SK-N-MC (cell line): ENCODE measurements around the gene LRIT3.

ENCODE experiments used
- EZH2 ChIP-seq: fragments of 200-600 bp; sonication (generic); IDR thresholded peaks from one replicate; pipeline ENCODE4 v1.6.1; 2017; ENCODE audit warnings: antibody characterized with exemption
- POLR2AphosphoS5 ChIP-seq: IDR thresholded peaks from 2 replicates; pipeline ENCODE4 v1.6.1; 2012; ENCODE audit warnings: mild to moderate bottlenecking, low read depth, low read length, borderline replicate concordance

DNA sequence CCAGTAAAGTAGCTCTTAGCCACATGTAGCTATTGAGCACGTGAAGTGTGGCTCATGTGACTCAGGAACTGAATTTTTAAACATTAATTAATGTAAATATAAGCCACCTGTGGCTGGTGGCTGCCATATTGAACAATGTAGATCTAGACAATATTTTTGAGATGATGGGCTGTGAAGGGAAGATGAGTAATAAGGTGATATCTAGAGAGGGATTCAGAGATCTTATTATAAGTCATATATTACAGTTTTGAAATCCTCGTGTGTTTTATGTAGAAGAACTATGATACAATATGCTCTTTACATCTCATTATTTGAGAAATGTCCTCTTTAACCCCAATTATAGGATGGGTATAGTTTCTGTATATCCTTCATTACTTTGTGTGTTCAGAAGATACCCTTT is 26.7 kb upstream of the LRIT3 start:
- no peak for TF ChIP-seq EZH2
- no peak for TF ChIP-seq POLR2AphosphoS5
